ENCODE results near the gene GNB1L. TPM values are rescaled to one million over a fixed set of nuclear protein-coding genes. Genes with fewer than 3 reads are reported as not detected.

GNB1L gene
- total RNA-seq, 1 donor from 2014 or later: 3.7 TPM

DNA sequence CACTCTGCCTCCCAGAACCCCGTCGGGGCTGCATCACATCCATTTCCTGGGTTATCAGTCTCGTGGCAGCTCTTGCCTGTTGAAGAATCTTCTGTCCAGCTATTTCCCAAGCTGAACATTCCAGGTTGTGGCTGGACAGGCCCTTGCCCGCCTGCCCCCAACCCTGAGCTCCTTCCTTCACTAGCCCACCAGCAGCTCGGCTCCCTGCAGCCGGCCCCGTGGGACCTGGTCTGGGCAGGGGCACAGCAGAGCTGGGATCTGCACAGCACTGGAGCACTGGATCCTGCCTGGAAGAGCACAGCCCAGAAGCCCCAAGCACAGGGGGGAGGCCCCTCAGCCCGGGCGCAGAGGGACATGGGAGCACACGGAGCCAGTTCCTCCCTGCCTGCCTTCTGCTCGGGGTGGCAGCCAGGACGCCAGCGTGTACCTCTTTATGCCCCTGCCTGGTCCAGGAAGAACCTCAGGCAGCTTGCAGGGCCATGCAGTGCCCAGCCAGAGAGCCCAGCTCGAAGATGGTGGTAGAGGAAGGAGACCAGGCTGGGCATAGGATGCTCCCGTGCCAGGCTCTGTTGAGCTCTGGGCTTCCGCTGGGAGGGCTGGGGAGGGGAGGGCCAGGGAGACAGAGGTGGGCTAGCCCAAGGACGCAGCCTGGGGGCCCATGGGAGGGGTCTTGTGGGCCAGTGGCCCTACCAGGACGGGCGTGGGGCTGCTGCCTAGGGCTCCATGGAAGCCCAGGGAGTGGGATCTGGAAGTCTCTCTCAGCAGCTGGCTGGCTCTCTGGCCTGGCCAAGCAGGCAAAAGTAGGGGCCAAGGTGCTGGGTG is 16.6 kb upstream of the GNB1L start:
- no peaks in the 10 kb centered on the region for H3K36me3 Mint-ChIP-seq (ENCODE audit: low read depth, unreplicated experiment)

DNA sequence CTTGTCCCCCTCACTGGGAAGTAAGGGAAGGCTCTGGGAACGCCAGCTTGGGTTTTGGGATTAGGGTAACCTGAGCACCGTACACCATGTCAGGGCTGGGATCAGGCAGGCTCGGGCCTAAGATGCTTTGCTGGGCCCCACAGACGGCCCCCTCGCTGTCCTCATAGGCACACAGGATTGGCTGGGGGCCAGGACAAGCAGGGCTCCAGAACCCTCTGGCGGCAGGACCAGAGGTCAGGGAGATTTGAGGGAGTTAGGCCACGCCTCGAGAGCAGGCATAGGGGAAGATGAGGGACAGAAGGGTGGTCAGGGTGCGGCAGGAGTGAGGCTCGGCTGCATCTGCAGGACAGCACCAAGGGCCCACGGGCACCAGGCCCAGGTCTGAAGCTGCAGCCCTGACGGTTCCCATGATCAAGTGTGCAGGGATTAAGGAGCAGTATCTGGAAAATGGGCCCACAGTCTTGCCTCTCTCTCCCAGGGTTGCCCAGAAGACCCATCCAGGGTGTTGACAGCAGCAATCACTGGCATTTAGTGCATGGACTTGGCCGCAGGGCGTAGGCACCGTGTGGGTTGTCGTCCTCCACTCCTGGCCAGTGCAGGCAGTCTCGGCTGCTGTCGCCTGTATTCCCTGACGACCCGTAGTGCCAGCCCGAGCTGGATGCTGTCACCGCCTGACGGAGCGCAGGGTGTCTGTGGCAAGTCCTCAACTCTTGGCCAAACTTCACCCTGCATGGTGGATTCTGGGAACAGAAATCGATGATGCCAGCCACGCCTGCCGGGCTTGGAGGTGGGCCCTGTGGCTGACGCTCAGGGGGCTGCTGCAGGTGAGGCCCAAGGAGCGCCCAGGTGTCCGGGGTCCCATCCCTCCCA is 15.7 kb upstream of the GNB1L start:
- H3K36me3 Mint-ChIP-seq (ENCODE audit: low read depth, unreplicated experiment): no peaks in the 10 kb centered on the region
- no peaks in the 10 kb centered on the region for H3K27me3 Mint-ChIP-seq (ENCODE audit: unreplicated experiment)
- H3K4me1 Mint-ChIP-seq (ENCODE audit: unreplicated experiment): peaks cover 8% of the 10 kb centered on the region
- no peak for DNase-seq (ENCODE audit: low spot score)
- H3K9me3 Mint-ChIP-seq (ENCODE audit: unreplicated experiment): no peaks in the 10 kb centered on the region
- no peak for TF ChIP-seq CTCF (IDR thresholded peaks at IDR 0.05; ENCODE audit: unreplicated experiment)
- H3K27ac Mint-ChIP-seq (ENCODE audit: unreplicated experiment): no peak overlapping the region
- no peak overlapping the region for H3K4me3 Mint-ChIP-seq (ENCODE audit: unreplicated experiment)

More for the DNA sequence above, 16.6 kb upstream of the GNB1L start:
- no peak overlapping the region for H3K4me3 Mint-ChIP-seq (ENCODE audit: unreplicated experiment)
- DNase-seq (ENCODE audit: low spot score): no peak
- H3K27ac Mint-ChIP-seq (ENCODE audit: unreplicated experiment): no peak overlapping the region
- no peak for TF ChIP-seq CTCF (IDR thresholded peaks at IDR 0.05; ENCODE audit: unreplicated experiment)
- H3K4me1 Mint-ChIP-seq (ENCODE audit: unreplicated experiment): peaks cover 8% of the 10 kb centered on the region
- H3K27me3 Mint-ChIP-seq (ENCODE audit: unreplicated experiment): no peaks in the 10 kb centered on the region
- no peaks in the 10 kb centered on the region for H3K9me3 Mint-ChIP-seq (ENCODE audit: unreplicated experiment)

GRCh38 chr22:19869497-19870152 is 15.0 kb upstream of the GNB1L start:
- Mint-ChIP-seq H3K9me3 (ENCODE audit: unreplicated experiment) (no peaks in the 10 kb centered on the region), H3K4me1 (ENCODE audit: unreplicated experiment) (peaks cover 8% of the 10 kb centered on the region), H3K36me3 (ENCODE audit: low read depth, unreplicated experiment) (no peaks in the 10 kb centered on the region), H3K27ac (ENCODE audit: unreplicated experiment) (no peak overlapping the region), H3K4me3 (ENCODE audit: unreplicated experiment) (no peak overlapping the region), H3K27me3 (ENCODE audit: unreplicated experiment) (no peaks in the 10 kb centered on the region)
- no peak for DNase-seq (ENCODE audit: low spot score)
- TF ChIP-seq CTCF (IDR thresholded peaks at IDR 0.05; ENCODE audit: unreplicated experiment): no peak

DNA sequence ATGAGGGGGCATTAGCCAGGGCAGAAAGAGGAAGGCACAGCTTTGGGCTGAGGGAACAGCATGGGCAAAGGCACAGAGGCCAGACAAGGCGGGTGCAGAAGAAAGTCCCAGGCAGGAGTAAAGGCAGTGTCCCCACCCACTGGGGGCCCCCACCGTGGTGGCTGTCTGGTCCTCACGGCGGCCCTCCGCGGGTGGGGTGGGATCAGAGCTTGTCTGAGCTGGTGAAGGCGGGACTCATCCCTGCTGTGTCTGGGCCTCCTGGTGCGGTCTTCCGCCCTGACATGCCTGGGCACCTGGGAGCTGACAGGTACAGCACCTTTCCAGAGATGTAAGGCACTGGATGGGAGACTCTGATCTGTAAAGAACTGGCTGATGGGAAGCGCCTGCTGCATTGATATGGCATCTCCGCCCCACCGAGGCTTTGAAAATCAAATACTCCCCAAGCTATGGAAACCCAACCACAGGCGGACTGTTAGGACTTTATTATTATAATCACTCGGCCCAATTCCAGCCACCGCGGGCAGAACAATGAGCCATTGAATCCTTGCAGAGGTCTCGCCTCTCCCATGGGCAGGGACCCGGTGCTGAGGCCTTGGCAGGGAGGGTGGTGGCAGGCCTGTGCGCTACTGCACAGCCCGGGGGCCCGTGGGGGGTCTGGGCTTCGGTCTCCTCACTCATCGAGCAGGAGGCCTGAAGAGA is 14.2 kb upstream of the GNB1L start:
- Mint-ChIP-seq H3K4me1 (ENCODE audit: unreplicated experiment) (peaks cover 8% of the 10 kb centered on the region), H3K27me3 (ENCODE audit: unreplicated experiment) (no peaks in the 10 kb centered on the region), H3K27ac (ENCODE audit: unreplicated experiment) (peak overlapping the region; percentile 10), H3K9me3 (ENCODE audit: unreplicated experiment) (no peaks in the 10 kb centered on the region), H3K4me3 (ENCODE audit: unreplicated experiment) (no peak overlapping the region), H3K36me3 (ENCODE audit: low read depth, unreplicated experiment) (no peaks in the 10 kb centered on the region)
- DNase-seq (ENCODE audit: low spot score): peak; percentile 3
- no peak for TF ChIP-seq CTCF (IDR thresholded peaks at IDR 0.05; ENCODE audit: unreplicated experiment)
